NCI-H82 (cell line): ENCODE data around the gene CSNK1G2.

ENCODE experiments used
- DNase-seq: peaks from one replicate; lab custom pipeline; 2025; lab: John Stamatoyannopoulos, UW

The CSNK1G2 gene

DNA sequence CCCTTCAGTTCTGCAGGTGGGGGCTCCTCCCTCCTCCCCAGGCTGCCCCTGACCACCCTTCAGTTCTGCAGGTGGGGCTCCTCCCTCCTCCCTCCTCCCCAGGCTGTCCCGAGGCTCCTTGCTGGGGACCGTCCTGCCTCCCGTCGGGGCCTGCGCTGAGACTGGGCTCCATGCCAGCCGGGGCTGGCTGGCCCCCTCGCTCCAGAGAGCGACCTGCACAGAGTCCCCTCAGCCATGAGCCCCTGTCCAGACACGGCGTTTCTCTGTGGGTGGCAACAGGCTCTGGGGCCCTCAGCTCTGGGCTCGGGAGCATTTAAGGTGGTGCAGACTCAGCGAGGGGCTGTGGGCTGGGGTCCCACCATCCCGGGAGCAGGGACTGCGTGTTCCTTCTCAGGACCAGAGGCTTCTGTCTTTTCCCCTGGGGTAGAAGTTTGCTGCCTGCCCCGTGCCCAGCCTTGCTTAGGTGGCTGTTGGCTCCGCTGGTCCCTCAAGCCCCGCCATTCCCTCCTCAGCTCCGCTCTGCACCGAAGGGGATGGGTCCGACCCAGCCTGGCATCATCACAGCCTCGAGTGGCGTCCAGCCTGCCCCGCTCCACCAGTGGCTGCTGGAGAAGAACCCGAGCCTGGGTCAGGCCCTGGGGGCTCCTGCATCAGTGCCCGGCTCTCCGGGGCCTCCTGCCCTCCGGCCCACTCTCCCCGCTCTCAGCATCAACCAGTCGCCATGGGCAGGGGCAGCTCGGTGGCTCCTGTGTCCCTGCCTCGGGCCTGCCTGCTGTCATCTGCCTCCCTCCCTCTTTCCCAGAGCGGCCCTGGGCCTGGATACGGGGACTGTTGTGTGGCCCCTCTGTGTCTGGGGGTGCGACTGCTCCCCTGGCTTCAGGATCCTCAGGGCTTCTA, 27.6 kb downstream of the CSNK1G2 start:
- no peak for DNase-seq

DNA sequence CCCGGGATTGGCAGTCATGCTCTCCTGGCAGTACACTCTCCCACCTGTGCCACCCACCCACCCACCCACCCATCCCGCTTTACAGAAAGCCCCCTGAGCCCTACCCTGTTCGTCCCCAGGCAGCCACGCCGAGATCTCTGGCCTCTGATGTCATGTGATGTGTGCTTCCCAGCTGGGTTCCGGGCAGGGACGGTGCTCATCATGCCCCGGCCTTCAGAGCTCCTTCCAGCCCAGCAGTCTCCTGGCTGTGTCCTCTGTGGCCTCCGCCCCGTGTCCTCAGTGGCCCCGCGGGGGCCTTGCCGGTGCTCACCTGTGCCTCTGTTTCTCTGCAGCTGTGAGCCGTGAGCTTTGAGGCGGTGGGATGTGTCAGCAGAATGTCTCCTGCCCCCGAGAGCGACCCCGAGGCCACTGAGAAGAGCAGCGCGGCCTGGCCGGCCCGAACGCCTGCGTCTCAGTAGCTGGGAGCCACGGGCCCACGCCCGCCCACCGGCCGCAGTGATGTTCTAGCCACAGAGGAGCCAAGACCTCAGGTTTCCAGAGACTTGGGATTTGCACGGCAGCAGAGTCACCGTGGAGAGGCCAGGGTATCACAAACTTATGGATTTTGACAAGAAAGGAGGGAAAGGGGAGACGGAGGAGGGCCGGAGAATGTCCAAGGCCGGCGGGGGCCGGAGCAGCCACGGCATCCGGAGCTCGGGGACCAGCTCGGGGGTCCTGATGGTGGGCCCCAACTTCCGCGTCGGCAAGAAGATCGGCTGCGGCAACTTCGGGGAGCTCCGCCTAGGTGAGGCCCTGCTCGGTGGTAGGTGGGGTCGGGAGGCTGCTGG, 28.4 kb downstream of the CSNK1G2 start:
- no peak for DNase-seq

DNA sequence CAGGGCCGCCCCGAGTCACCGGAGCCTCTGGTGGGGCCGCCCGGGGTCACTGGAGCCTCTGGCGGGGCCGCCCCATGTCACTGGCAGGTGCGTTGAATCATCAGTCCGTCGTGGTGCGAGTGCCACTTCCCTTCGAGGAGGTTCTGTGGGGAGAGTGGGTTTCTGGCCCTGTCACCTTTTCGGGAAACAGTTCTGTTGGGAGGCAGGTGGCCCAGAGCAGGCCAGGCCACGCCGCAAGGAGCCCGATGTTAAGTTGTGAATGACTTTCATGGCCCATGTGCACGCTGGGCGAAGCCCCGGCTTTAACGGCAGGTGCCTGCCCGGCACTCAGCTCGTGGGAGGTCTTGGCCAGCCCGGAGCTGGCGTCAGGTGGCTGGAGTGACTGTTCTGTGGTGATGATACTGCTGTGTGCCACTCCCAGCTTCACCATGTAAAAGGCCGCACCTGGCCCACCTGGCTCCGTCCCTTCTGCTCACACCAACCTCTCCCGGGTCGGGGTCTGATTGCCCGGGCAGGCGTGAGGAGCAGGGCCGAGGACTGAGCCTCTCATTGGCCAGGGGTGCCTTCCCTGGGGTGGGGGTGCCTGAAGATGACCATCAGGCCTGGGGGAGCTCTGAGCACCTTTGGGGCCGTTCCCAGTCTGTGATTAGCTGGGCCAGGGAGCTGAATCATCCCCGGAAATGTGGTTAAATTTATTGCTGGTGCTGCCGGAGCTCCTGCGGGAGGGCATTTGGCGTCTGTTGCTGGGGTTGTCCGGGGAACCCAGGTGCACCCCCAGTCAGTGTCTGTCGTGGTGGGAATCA, 29.2 kb downstream of the CSNK1G2 start:
- no peak for DNase-seq

DNA sequence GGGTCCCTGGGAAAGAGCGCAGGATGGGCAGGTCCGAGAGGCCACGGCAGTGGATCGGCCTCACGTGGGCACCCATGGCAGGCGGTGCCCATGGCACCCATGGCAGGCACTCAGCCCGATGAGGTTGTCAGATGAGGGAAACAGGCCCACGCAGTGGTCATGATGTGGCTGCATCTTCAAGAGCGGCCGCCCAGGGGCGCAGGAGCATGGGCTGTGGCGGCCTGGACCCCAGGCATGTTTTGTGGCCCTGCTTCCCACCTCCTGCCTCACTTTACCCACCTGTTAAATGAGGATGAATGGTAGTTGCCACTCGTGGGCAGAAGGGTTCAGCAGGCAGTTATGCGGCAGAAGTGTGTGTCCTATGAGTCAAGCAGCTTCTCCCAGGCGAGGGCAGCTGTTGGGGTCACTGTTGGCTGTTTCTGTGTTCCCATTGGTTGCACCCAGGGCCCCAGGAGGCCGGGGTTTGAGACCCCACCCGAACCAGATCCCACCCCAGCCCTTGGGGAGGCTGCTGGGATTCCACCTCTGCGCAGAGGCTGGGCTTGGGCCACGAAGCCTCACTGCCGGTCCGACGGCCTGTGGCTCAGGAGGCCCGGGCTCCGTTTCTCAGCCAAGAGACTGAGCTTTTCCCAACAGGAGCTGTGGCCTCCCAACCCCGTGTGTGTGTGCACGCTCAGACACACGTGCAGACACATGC, 30.0 kb downstream of the CSNK1G2 start:
- no peak for DNase-seq

DNA sequence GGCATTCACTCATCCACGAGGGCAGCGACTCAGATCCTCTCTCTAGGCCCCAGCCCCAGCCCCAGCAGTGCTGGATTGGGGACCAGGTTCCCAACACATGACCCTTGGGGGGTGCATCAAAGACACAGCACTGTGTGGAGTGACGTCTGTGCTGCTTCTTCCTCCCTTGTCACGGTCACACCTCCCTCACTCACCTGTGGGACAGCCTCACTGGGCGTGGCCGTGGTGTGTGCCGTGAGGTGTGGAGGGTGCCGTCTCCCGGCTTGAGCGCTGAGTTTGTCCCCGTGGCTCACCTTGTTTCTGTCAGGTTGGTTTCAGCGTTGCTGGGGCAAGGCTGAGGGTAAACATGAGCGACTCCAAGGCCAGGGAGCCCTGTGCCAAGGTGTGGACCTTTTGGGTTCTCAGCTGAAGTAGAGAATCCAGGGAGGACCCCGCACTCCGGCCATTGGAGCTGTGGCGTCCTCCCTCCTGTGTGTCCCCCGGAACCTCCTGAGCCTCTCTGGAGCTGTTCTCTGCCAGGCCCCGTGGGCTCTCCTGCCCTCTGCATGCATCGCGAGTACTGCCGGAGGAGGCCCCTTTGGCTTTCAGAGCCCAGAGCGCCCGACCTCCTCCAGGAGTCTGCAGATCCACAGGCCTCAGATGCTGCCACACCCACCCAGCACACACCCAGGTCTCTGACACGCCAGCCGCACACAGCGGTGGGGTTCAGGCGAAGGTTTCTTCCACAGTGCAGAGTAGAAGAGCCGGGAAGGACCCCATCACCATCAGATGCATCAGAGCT, 33.6 kb downstream of the CSNK1G2 start:
- DNase-seq = no peak

DNA sequence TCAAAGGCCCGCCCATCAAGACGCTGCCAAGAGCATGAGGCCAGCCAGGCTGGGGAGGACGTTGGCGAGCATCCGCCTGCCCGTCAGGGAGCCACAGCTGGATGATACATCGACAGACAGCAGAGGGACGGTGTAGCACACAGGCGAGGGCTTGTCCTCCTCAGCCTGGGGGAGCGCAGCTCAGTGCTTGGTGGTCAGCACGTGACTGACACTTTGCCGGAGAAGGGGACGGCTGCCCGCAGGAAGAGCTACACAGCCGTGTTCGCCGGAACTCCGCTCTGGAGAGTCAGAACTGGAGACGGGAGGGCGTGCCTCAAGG, 34.1 kb downstream of the CSNK1G2 start:
- no peak for DNase-seq

DNA sequence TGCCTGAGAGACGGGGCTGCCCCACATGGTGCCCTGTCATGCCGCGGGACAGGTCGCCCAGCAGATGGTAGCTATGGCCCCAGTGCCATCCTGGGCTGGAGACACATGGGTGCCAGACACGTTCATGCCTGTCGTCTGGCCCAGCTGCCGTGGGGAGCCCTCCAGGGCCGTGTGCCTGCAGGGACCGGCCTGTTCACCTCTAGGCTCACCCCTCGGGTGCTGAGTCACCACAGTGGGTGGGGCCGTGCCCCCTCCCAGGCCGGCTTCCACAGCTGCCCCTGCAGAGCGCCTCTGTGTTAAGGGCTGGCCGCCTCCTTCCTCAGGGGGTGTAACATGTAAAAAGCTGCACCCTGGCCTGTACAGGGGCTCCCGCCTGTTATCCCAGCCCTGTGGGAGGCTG, 36.1 kb downstream of the CSNK1G2 start:
- no peak for DNase-seq

DNA sequence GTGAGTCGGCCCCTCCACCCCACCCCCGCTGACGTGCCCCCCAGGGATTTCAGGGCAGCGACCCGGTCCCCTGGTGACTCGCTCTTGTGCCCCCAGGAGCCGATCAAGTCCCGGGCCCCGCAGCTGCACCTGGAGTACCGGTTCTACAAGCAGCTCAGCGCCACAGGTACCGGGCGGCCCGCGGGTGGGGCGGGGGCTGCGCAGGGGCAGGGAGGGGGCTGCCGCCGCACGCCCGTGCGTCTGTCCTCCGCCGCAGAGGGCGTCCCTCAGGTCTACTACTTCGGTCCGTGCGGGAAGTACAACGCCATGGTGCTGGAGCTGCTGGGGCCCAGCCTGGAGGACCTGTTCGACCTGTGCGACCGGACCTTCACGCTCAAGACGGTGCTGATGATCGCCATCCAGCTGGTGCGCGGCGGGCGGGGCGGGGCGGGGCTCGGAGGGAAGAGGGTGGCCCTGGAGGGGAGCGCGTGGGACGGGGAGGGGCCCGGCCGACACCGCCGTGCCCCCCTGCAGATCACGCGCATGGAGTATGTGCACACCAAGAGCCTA, 37.4 kb downstream of the CSNK1G2 start:
- DNase-seq = no peak

DNA sequence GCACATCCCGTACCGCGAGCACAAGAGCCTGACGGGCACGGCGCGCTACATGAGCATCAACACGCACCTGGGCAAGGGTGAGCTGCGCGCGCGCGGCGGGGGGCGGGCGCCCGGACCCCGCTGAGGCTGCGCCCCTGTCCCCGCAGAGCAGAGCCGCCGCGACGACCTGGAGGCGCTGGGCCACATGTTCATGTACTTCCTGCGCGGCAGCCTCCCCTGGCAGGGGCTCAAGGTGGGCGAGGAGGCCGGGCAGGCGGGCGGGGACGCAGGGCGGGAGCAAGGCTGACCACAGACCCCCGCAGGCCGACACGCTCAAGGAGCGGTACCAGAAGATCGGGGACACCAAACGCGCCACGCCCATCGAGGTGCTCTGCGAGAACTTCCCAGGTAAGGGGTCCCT, 38.0 kb downstream of the CSNK1G2 start:
- DNase-seq = no peak

DNA sequence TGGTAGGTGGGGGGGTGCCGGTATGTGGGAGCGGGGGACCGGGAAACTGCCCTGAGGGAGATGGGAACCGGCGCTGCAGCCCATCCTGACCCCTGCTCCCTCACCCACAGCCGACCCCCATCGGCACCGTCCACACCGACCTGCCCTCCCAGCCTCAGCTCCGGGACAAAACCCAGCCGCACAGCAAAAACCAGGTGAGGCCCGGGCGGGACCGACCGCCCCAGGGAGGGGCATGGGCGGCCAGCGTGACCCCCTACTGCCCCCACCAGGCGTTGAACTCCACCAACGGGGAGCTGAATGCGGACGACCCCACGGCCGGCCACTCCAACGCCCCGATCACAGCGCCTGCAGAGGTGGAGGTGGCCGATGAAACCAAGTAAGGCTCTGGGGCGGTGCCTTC, 38.7 kb downstream of the CSNK1G2 start:
- no peak for DNase-seq

DNA sequence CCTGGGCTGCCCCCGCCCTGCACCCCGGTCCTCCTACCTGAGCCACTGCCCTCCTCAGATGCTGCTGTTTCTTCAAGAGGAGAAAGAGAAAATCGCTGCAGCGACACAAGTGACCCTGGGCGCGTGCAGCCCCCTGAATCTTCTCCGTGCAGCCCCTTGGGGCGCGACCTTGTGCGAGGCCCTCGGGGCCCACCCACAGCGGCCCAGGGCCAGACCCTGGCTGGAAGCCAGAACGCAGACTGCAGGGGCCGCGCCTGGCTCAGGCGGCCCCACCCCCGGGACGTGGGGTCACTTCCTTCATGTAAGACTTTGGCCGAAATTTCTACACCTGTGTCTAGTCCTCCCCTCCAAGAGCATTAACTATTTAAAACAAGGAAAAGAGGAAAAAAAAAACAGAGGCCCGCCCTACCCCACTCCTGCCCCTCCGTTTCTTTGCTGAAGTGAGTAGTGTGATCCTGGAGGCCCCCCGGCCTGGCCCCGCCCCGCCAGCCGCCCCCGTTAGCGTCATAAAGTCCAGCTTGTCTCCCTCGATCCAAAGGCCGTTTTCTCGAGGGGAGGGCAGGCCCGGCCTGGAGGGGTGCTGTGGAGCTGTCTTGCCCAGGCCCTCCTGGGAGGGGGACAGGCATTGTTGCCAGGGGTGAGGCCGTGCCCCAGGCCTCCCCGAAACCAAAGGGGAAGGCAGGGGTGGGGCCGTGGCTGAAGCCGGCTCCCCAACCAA, 39.3 kb downstream of the CSNK1G2 start:
- DNase-seq = no peak

DNA sequence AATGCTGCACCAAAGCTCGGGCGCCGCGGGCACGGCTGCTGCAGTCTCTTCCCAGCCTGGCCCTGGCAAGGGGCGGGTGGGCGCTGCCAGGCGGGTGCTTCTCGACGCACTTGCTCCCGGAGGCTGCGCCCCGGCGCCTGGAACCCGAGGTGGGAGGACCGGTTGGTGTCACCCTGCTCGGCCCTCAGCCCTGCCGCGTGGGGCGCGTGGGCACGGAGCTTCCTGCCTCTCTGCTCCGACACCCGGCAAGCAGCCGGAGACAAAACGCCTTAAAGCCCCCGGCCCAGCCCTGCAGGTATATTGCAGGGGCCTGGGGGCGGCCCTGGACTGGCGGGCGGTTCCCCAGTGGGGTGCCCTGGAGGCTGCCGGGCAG, 39.8 kb downstream of the CSNK1G2 start:
- no peak for DNase-seq

DNA sequence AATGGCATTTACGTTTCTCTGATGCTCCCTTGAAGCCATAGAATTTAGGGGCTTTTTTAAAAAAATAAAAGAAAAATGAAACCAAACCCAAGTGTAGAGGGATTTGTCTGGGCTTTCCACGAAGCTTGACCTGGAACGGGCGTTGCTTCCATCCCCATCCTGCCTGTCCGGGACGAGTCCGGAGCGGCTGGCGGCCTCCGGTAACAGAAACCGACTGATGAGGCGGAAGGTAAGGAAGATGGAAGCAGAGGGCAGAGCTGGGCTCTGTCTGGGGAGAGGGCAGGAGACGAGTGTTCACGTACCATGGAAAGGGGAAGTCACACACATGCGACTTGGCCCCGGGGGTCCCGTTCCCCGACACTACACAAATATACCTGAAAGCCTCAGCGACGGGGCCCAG, 40.3 kb downstream of the CSNK1G2 start:
- no peak for DNase-seq

DNA sequence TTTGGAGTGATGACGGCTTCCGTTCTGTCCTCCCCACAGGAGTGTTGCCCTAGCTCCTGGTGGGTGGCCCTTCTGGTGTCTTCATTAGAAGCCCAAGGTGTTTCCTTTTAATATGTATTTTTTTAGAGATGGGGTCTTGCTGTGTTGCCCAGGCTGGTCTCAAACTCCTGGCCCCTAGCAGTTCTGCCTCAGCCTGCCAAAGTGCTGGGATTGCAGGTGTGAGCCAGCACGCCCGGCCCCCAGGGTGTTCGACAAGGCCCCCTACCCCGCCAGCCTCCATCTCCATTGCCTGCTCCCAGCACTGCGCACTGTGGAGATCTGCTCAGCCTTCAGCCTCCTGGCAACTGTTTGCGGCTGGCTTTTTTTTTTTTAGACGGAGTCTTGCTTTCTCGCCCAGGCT, 43.4 kb downstream of the CSNK1G2 start:
- DNase-seq = no peak

DNA sequence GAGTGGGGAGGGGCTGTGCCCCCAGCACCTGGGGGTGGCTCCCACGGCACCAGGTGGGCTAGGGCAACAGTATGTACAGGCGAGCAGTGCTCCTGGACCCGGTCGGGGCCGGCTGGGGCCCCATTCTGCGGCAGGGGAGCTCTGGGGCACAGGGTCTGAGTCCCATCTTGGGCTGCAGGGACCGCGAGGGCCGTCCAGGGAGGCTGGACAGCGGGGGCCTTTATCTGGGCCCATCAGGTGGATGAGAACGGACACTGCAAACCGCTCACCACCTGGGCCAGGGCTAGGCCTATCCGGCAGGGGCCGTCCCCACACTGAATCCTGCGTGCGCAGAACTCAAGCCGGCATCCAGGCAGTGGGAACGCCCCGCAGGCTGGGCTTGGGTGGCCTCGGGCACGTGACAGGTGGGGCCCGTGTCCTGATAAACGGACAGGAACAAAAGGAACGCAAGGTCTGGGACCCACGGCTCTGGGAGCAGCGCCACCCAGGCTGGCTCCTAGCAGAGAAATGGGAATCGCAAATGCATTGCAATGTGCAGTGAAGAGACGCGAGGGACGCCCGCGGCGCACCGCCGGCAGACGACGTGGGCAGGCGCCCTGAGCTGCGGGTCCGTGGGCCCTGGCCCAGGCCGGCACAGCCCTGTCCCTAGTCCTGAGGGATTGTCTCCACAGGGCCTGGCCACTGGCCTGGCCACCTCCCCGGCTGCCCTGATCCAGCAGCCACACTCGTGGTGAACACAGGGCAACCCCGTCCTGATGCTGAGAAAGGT, 44.8 kb downstream of the CSNK1G2 start:
- DNase-seq = no peak

DNA sequence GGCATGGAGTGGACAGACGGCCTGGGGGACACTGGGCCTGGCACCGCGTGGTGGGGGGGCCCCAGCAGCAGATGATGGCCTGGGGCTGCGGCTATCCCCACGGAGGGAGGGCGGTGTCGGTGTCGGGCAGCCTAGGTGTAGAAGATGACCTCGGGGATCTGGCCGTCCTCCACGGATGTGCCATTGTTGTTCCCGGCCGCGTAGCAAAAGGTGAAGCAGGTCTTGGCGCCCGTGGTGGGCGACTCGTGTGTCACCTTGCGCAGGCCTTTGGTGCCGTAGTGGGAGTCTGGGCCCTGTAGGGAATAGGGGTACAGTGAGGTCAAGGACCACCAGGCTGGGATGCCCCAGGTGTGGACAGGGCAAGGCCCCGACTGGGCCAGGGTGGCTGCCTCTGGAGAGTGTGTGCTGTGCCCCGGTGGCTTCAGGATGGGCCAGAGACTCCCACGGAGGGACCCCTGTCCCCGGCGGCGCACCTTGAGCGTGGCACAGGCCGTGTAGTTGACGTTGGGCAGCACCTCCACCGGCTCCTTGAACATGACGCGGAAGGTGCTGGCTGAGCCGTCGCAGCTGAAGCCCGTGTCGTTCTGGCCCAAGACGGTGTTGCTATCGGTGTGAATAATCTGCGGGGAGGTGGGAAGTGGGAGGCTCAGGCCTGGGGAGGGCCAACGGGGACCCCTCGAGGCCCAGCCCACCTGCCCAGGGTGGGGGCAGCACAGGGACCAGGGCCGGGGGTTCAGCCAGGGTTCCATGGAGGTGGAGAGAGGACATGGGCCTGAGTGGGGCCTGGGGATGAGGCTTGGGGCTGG, 45.6 kb downstream of the CSNK1G2 start:
- DNase-seq = no peak

DNA sequence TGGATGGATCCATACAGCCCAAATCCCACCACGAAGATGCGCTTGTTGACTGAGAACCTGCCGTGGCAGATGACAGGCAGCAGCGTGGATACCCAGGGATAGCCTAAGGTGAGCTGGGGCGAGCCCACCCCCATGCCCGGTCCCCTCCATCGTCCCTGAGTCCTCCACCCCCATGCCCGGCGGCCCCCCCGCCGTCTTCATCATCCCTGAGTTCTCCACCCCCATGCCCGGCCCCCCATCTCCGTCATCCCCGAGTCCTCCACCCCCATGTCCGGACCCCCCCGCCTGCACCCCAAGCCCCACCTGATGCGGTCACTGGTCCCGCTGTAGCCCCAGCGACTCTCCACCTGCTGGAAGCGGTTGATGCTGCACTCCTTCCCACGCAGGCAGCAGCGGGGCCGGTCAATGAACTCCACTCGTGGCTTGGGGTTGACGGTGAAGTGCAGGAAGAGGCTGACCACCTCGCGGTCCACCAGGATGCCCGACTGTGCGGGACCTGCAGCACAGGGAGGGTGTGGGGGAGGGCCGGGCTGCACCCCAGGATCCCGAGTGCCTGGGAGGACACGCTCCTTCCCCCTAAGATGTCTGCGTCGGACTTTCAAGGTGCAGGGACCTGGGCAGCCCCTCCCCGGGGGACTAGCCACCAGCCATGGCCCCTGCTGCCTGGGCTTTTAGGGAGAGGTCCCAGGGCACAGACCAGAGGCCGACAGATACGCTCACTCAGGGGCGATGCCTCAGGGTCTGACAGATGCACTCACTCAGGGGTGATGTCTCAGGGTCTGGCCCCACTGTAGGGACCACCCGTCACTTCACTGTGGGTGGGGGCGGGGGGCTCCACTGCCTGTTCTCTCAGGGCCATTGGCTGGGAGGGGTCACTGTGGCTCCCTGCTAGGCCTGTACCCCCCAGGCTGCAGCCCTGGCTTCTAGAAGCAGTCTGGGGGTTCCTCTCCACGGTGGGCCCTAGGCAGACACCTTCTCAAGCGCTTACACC, 46.5 kb downstream of the CSNK1G2 start:
- DNase-seq = no peak
